HG03565 (cell line): Measurements from ENCODE around the gene PMEL.
"Not testable (repeated sequence)": the region's sequence is repeated elsewhere in the genome, so short reads cannot be mapped to it uniquely, and the experiment has no call there.

ENCODE experiments used
- ATAC-seq: cut with Tn5 transposase; IDR thresholded peaks from one replicate; pipeline ENCODE4 v1.9.1; 2021; ENCODE audit warnings: mild to moderate bottlenecking, moderate library complexity; ENCODE audit not compliant: unreplicated experiment

Gene PMEL

DNA sequence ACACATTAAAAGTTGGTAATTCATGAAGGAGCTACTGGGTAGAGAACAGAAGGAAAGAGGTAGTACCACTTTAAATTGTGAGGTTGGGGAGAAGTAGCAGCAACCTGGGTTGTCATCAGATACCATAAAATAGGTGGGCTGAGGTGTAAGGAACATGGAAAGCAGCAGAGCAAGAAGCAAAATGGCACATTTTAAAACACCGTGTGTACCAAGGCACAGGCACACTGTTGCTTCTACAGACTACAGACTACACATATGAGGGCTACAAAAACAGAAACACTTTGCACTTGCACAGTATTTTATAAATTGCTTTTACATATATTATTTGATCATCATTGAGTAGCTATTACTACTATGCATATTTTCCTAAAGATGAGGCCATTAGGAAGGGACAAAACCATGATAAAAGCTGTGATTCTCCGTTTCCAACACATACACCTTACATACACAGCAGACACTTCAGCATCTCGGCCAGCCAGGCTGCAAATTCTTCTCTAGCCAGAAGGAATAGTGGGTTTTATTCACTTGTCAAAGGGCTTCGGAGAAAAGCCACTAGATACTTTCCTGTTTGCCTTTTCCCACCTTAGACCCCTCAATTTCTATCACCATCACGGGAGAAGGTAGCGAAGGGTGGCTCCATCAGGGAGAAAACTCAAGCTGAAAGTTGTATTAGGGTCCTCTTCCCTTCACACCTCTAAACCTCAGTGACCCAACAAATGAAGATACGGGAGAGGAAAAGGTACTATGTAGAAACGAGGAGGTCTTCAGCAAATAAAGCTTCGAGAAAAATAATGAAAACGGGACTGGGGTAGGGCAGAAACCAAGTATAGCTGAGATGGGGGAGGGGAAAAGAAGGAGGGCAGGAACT lies 39.7 kb downstream of the PMEL start:
- no peak for ATAC-seq

DNA sequence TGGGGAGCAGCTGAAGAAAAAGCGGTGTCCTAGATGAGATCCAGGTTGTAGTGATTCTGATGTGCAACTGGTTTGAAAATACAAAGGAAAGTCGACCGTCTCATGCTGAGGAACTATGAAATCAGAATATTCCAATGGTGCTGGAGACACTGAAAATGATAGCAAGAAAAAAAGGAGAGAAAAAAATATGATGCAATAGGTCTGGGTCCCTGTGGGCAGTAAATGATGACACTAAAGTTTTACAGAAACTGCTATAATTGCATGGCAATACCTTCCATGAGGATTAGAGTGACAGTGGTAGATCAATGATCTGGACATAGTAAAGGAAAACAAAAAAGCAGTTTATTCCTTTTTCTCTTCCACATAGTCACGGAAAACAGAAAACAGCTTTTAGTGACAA lies 40.5 kb downstream of the PMEL start:
- ATAC-seq: no peak

DNA sequence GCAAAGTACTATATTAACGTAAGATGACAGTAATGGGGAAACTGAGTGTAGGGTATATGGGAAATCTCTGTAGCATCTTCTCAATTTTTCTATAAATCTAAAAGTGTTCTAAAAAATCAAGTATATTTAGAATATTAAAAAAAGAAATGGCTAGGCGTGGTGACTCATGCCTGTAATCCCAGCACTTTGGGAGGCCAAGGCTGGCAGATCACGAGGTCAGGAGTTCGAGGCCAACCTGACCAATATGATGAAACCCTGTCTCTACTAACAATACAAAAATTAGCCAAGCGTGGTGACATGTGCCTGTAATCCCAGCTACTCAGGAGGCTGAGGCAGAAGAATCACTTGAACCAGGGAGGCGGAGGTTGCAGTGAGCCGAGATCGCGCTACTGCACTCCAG lies 42.2 kb downstream of the PMEL start:
- not testable (repeated sequence) for ATAC-seq

DNA sequence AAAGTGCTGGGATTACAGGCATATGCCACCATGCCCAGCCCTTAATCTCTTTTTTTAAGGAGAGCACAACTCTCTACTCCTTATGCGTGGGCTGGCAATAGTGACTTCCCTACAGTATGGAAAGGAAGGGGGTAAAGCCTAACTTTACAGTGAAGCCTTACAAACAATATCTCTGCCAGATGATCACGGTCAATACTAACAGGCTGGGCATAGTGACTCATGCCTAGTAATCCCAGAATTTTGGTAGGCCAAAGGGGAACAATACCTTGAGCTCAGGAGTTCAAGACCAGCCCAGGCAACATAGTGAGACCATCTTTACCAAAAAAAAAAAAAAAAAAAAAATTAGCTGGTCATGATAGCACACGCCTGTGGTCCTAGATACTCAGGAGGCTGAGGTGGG lies 43.7 kb downstream of the PMEL start:
- ATAC-seq: no peak

DNA sequence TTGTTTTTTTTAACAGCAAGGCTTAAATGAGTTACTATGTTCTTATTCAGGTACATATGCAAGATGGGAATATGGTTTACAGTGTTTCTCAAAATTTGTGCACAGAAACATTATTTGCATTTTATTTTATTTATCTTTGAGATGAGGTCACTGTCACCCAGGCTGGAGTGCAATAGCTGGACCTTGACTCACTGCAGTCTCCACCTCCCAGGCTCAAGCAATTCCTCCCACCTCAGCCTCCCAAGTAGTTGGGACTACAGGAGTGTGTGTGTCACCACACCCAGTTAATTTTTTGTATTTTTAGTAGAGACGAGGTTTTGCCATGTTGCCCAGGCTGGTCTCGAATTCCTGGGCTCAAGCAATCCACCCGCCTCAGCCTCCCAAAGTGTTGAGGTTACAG lies 46.8 kb downstream of the PMEL start:
- not testable (repeated sequence) for ATAC-seq

DNA sequence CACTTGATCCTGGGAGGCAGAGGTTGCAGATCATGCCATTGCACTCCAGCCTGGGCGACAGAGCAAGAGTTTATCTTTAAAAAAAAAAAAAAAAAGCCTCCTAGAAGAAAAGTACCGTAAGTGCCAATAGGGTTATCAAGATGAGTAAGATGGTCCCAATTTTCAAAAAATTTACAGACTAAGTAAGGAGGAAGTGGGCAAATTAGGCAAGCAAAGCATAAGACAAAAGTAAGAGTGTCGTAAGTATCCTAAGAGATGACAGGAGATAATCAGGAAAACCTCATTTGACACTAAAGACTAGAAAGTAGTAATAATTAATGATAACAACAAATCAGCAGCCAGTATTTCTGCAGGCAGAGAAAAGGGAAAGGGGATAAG lies 50.4 kb downstream of the PMEL start:
- ATAC-seq: no peak

DNA sequence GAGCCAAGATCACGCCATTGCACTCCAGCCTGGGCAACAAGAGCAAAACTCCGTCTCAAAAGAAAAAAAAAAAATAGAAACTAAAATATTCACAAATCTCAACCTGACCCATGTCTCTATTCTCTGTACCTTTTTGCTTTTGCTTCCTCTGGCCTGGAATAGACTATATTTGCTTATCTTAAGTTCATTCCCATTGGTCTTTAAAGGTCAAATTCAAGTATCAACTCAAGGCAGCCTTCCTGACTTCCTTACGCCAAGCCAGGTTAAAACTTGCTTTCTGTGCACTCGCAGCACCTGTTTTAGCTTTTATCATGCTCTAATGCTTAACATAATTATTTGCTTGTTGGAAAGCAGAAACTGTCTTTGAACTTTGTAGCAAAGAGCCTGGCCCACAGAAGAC lies 52.9 kb downstream of the PMEL start:
- ATAC-seq: no peak

DNA sequence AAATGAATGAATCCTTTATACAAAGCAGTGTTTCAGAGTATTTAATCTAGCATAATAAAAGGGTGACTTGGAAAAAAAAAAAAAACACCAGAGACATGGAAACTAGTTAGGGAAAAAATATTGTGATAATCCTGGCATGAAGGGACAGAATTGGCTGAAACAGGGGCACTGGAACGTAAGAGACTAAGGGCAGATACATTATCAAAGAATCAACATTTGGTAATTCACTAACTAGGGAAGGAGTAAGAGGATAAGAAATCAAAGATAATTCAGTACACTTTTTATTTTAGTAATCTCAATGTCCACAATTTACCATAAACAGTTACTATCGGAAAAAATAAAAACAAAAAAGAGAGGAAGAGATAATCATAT lies 56.3 kb downstream of the PMEL start:
- no peak for ATAC-seq

DNA sequence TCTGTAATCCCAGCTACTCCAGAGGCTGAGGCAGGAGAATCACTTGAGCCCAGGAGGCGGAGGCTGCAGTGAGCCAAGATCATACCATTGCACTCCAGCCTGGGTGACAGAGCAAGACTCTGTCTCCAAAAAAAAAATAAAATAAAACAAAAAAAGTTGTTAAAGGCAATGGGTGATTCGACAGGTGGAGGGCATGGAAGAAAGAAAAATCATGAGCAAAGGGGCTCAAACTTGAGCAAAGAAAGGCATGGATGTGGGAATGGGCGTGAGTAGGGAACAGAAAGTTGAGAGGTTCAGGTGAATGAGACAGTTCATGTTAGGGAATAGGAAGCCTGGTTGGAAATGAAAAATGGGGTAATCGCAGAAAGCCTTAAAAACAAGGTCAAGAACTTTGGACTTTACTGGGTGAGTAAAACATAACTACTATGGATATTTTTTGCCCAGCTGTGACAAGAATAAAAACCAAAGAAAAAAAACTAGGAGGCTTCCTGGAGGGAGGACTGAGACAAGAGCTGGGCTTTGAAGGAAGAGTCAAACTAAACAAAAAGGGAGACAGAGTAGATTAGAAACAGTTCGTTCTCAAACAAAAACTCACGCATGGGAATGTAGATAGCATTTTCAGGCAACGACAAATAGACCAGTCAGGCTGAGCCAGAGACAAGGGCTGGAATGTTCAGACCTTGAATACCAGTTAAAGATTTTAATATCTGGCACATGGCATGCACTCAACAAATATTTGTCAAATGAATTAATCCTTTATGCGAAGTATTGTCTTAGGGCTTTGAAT lies 56.9 kb downstream of the PMEL start:
- no peak for ATAC-seq

DNA sequence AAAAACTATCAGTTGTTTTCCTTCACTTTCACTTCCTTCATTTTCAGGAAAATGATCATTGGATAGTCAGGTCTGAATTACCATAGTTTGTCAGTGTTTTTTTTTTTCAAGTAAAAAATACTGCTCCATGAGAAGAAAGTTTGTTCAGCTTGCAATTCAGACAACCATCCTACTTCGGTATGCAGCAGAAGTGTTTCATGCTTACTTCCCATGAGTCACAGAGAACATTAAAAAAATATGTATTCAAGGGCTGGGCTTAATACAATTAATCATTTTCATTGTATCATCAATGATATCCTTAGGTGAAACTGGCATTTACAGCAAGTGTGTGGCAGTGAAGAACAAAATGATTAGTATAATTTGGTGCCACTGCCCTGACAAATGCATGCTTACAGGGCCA lies 59.8 kb downstream of the PMEL start:
- no peak for ATAC-seq
